ENCODE measurements around the gene B2M. TPM values are rescaled to one million over a fixed set of nuclear protein-coding genes. Genes with fewer than 3 reads are reported as not detected.
A peak's percentile ranks its signal among the peaks of the same experiment; 100 is the strongest.

Gene B2M
- total and polyA plus RNA-seq, 10 of the 15 experiments (the other 5 are each of a cell fraction or from before 2014, with no cell fraction given) = 2,901 to 22,794 (median 8,374) TPM

- Histone ChIP-seq H4K20me1 (ENCODE audit: control insufficient read depth, insufficient read depth) (peaks cover 30% of the 10 kb centered on the region), H3K4me3 (peak overlapping the region; percentile 99), H3K27me3 (replicated peaks in 1 of 2; ENCODE audit: control insufficient read depth in 2 of 2, insufficient read depth in 2 of 2, low read length in 1 of 2) (no peaks in the 10 kb centered on the region), H3K9me3 (replicated peaks; ENCODE audit: control insufficient read depth, insufficient read depth, low read length) (no peaks in the 10 kb centered on the region), H3K27ac (ENCODE audit: control insufficient read depth, insufficient read depth) (peak overlapping the region; percentile 99), H3K9ac (ENCODE audit: control insufficient read depth, insufficient read depth, low read length) (peak overlapping the region; percentile 100), H3K79me2 (ENCODE audit: control insufficient read depth, insufficient read depth, low read length) (peaks cover 82% of the 10 kb centered on the region), H3K4me1 (ENCODE audit: control insufficient read depth, insufficient read depth, low read length) (peaks cover 49% of the 10 kb centered on the region), H3K36me3 (ENCODE audit: control insufficient read depth in 2 of 2, insufficient read depth in 2 of 2, low read length in 1 of 2) (peaks cover 19 to 52% of the 10 kb centered on the region in 2 experiments), H3K4me2 (ENCODE audit: control insufficient read depth, insufficient read depth) (peak overlapping the region; percentile 93), H2AFZ (ENCODE audit: control insufficient read depth, low read depth, low read length) (no peak overlapping the region)
- in situ Hi-C loops (cut with MboI) = no loop called here
- WGBS (ENCODE audit: insufficient coverage, insufficient replicate concordance, low lambda C conversion rate, missing lambda C conversion rate) = 3% methylated on average over 6 of the region's 6 CpGs
- FAIRE-seq (no peak), ATAC-seq (no peak), DNase-seq (ENCODE audit: low read depth, low spot score) (no peak)
- ChIA-PET RAD21 (ENCODE audit: unreplicated experiment) (interaction anchor here (14.2 to 18.4 kb wide), 2 partner anchors 14 to 49 kb away, joined by 231 to 653 read pairs; partner anchors contain the start of genes SPG11 and TRIM69), POLR2A (interaction anchor here (1.0 to 24.8 kb wide), 3 partner anchors 17 to 50 kb away, joined by 3 to 718 read pairs (median 255); partner anchors contain the start of genes SPG11 and TRIM69), CTCF (interaction anchor here (10.2 to 14.3 kb wide), 3 partner anchors 12 to 49 kb away, joined by 153 to 278 read pairs (median 203); partner anchors contain the start of genes SPG11 and TRIM69), SMC1A (ENCODE audit: uncharacterized antibody, unreplicated experiment) (interaction anchor here (0.8 to 19.0 kb wide), 6 partner anchors 16 to 137 kb away, joined by 3 to 637 read pairs (median 5); partner anchors contain the start of genes SPG11 and TRIM69)
- intact Hi-C loops (cut with micrococcal nuclease; ENCODE audit: unreplicated experiment) = no loop called here
- TF ChIP-seq MLLT1 (IDR thresholded peaks at IDR 0.05) (peak; percentile 12; the same call in 1 of the 2 replicates), KAT2A (conservative IDR thresholded peaks at IDR 0.05; ENCODE audit: control insufficient read depth, low read depth, low read length) (no peak), POU2F2 (IDR thresholded peaks at IDR 0.05; ENCODE audit: borderline replicate concordance, low read depth, low read length) (0 out of 3 replicates have a peak, but pooled peaks have one; percentile 8), ATF2 (IDR thresholded peaks at IDR 0.05; ENCODE audit: low read length) (peak; percentile 15; the same call in 1 of the 2 replicates), NR2C1 (IDR thresholded peaks at IDR 0.05) (no peak), KDM1A (IDR thresholded peaks at IDR 0.05; ENCODE audit: borderline replicate concordance) (no peak), BMI1 (IDR thresholded peaks at IDR 0.05; ENCODE audit: borderline replicate concordance) (0 out of 2 replicates have a peak, but pooled peaks have one; percentile 2), CHD4 (IDR thresholded peaks at IDR 0.05) (no peak), IKZF1 (conservative IDR thresholded peaks at IDR 0.05) (no peak; the same call in 1 of the 2 replicates), LARP7 (IDR thresholded peaks at IDR 0.05) (peak; percentile 9; the same call in 1 of the 2 replicates), BCL11A (IDR thresholded peaks at IDR 0.05; ENCODE audit: low read depth, low read length) (peak; percentile 4; the same call in 1 of the 2 replicates), BRCA1 (IDR thresholded peaks at IDR 0.05; ENCODE audit: low read depth, low read length) (no peak), CBX3 (IDR thresholded peaks at IDR 0.05; ENCODE audit: borderline replicate concordance, low read depth) (no peak), RAD51 (IDR thresholded peaks at IDR 0.05) (peak; percentile 44; the same call in 1 of the 2 replicates), TBL1XR1 (IDR thresholded peaks at IDR 0.05; ENCODE audit: low read depth, low read length) (no peak), POLR2AphosphoS5 (IDR thresholded peaks at IDR 0.05; ENCODE audit: low read length) (peak; percentile 86; the same call in 1 of the 2 replicates), POLR2A (IDR thresholded peaks at IDR 0.05; ENCODE audit: low read depth, low read length) (peak; percentile 39; the same call in 1 of the 2 replicates), POLR2AphosphoS2 (IDR thresholded peaks at IDR 0.05; ENCODE audit: low read depth, low read length) (peak; percentile 89)
- BruUV-seq (replicated peaks) = no TSS peak
Measured at GRCh38 chr15:44715142-44715796, 4.0 kb downstream of the B2M start.
